GM10847 (cell line): ENCODE data around the gene CMTM7.

Source experiments
- POLR2A ChIP-seq: IDR thresholded peaks from 2 replicates; pipeline ENCODE4 v1.6.1; 2011; ENCODE audit not compliant: insufficient read length; ENCODE audit errors: extremely low read depth

Gene CMTM7, protein sequence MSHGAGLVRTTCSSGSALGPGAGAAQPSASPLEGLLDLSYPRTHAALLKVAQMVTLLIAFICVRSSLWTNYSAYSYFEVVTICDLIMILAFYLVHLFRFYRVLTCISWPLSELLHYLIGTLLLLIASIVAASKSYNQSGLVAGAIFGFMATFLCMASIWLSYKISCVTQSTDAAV

DNA sequence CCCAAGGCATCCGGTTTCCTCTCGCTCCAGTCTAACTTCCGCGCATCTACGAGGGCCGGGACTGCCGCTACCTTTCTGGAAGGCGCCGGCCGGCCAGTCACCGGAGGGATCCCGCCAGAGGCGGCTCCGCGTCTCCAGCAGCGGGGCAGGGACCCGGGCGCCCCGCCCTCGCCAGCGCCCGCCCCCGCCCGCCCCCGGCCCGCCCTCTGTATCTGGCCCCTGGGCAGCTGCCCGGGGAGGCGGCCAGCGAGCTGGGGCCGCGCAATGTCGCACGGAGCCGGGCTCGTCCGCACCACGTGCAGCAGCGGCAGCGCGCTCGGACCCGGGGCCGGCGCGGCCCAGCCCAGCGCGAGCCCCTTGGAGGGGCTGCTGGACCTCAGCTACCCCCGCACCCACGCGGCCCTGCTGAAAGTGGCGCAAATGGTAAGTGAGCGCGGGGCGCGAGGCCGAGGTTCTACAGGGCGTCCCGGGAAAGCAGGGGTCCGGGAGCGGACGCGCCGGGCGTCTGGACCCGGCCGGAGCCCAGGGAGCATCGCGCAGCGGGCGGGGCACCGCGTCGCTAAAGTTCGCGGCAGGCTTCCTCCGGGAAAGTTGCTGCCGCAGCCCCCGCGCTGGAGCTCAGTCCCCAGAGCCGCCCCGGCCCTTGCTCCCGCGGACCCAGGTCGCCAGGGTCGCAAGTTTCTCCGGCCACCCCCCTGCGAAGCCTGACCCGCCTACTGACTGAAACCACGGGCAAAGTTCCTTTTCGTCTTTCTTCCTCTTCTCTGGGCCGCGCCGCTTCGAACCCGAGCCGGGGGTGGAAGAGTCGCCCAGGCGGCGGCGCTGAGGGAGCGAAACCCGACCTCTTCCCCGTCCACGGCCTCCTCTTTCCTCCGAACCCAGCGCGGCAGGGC lies at the start of gene CMTM7:
CMTM7 (plus strand) TSS at position 211 of the 893 bp plus-strand sequence; CDS start at position 265, 54 bp downstream.
- TF ChIP-seq POLR2A: no peak

DNA sequence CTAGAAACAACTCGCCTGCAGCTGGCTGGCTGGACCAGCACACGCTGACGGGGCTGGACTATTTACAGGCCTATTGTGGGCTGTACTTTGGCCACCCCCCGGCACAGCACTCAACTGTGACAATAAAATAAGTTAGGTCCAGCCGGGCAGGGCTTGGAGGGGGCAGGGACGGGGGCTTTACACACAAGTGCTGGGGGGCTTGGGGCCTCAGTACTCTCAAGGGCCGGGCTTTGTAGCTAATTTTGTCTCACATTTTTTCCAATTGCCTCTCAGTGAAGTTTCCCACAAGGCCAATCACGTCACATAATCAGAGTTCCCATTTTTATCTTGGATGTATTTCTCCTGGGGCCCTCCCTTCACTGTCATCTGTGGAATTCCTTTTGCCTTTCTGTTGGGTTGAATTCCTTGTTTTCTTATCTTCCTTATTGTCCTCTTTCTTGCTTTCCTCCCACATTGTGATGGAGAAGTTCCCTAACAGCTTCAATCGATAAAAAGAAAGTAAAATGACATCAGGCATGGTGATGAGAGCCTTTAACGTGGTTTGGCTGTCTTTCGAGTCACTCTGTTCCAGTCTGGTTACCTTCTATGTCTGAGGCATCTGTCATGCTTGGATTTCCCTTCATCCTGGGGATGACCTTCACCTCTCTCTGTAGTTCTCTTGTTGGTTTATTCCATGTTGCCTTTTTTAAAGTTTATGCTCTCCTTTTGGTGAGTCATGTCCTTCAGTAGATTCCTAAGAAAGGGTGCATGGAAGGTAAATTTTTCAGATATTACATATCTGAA lies 44.1 kb upstream of the CMTM7 start:
- TF ChIP-seq POLR2A: no peak

DNA sequence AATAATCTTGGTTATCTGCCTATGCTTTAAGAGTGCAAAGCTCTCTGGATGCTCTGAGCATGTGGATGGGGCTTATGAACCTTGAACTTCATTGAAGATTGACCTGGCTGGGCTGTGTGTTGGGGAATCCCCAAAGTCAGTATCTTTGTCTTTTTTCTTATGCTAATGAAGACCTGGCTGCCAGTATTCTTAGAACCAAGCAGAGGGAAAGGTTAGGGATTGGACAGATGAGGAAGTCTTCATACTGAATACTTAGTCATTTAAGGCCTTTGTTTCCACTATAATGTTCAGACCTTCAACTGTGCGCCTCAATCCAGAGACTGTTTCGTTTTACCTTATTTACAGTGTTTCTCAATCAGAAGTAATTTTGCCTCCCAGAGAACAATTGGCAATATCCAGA lies 42.5 kb upstream of the CMTM7 start:
- no peak for TF ChIP-seq POLR2A

DNA sequence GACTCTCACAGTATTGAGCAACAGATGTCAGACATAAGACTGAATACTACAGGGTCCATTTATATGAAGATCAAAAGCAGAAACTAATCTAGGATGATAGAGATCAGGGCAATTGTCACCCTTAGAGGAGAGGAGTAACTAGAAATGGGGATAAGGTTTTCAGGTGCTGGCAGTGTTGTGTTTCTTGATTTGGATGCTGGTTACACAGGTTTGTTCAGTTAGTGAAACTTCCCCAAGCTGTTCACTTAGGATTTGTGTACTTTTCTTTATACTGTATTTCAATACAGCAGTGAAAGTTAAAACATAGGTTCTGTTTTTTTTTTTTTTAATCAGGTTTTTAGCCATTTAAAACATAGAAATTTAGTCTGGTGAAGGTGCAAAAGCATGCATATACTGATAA lies 39.1 kb upstream of the CMTM7 start:
- no peak for TF ChIP-seq POLR2A

DNA sequence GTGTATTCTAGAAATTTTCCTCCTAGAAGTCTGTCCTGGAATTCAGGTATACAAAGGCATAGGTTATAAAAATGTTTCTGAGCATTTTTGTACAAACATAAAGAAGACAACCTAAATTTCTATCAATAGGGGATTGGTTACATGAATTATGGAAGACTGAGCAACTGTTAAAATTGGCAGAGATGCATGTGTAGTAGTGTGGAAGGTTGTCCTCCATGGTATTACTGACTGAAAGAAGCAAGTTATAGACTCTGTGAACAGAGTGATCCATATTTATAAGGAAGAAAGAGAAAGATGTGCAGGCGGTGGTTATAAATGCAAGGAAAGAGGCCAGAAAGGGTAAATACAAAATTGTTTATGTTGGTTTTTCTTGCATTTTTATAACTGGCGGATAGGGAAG lies 38.3 kb upstream of the CMTM7 start:
- TF ChIP-seq POLR2A: no peak

DNA sequence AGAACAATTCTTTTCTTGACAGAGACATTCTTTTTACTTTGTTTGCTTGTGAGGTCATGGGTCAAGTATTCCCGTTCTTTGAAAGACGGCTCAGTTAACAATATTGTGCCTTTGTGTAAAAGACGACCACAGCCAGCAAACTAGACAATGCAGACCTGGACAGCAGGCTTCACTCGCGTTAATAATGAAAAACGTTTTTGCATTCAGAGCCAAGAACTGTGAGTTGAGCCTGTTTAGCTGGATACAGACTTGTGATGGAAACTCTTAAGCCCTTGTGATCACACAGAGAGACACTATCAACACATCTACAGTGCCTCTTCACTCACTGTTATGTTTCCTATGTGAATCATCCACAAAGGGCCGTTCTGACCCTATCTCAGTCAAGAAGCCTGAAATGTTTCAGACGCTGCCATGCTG lies 37.3 kb upstream of the CMTM7 start:
- no peak for TF ChIP-seq POLR2A

DNA sequence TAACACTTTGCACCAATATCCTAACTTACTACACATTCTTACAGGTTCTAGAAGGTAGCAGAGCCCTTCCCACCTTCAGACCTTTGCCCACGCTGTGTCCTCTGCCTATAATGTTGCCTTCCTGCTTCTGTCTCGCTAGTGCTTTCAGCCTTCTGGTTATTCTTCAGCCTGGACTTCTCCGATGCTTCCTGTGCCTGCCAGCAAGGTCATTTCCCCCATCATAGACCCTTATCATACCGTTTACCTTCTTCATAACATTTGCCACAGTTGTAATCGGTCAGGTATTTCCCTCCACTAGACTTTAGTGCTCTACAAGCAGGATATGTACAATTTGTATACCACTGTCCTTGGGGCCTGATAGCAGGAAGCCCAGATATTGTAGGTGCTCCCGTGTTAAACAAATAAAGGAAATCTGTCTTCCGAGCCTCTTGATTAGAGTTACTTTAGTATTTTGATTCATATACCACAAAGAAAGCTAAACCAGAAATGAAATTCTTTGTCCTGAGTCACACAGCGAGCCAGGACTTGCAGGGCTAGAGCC lies 35.8 kb upstream of the CMTM7 start:
- no peak for TF ChIP-seq POLR2A

DNA sequence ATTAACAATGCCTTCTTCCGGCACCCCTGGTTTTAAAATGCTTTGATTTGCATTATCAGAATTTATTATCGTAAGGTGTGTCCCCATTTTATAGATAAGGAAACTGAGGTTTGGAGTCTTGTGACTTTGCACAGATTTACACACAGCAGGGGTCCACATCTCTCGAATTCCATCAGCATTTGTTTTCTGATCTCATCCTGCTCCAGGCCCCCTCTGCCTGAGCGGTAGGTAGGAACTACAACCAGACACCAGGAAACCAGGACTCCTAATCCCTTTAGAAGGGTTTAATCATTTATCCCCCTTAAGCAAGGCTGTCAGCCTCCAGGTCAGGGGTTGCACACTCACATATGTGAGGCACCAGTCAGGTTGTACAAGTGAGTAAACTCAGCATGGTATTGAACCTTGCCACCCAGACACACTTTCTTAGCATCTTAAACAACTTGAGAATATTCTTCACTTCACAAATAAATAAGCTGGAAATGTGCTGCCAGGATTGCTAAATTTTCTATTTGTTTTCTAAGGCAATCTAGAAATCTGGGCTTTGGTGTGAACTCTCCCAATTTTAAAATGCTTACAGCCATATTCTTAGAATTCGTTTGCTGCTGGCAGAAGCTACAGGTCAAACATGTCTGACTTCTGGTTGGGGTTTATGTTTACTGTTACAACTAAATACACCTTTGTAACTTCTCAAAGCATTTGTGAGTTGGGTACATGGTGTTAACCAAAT lies 31.7 kb upstream of the CMTM7 start:
- no peak for TF ChIP-seq POLR2A

DNA sequence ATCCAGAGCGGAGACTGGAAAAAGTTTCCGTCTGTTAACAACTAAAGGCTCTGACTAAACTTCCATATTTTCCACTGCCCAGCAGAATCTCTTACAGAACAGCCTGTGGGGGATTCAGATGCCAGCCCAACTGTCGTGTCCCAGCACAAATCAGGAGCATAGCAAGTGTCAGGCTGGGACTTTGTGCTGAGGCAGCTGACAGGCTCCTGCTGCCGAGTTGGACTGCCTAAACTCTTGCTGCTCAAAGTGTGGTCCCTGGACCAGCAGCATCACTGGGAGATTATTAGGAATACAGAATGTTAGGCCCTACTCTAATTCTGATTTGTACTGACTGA lies 31.2 kb upstream of the CMTM7 start:
- no peak for TF ChIP-seq POLR2A

DNA sequence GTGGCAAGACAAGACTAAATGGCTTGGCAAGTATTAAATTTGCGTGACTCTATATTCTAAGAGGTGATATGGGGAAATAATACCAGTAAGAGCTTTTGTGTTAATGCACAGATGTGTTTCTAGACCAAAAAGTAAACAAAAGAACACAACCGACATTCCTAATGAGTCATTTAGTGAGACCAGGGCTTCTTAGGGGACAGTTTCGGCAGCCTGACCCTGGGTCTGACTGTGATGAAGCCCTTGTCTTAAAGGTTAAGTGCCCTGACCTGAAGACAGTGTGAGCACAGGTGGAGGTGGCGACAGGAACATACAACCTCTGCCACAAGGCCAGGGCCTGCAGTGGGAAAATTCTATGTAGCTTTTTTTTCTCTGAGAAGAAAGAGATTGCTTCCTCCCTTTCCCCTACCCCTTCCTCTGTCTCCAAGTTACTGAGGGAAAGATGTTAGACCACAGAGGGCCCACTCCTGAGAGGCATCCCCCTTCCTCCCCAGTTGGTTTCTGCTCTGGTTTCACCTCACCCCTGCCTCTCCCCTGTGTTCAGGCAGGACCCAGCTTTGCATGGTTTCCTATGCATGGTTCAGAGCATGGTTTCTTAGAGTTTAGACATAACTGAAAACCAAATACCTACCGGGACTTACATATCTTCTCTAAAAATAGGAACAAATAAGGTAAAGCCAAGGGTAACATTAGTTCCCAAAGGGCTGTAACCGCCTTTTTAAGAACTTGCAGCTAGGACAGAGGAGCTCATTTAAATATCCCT lies 24.8 kb upstream of the CMTM7 start:
- TF ChIP-seq POLR2A: no peak

DNA sequence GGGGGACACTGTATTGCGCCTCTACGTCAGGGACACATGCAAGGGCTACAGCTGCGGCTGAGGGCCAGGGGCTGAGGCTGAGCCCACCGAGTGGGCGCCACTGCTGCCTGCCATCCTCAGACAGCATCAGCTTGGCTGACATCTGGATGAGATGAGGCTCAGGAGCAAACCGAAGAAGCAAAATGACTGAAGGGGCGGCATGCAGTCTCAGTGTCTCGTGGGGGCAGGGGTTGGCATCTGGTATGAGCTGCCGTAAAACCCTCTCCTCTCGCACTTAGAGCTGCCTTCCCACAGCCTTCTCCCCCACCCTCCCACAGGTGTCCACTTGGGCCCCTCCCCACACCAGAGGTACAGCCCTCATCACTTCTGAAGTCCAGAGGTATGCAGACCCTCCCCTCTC lies 24.2 kb upstream of the CMTM7 start:
- TF ChIP-seq POLR2A: no peak

DNA sequence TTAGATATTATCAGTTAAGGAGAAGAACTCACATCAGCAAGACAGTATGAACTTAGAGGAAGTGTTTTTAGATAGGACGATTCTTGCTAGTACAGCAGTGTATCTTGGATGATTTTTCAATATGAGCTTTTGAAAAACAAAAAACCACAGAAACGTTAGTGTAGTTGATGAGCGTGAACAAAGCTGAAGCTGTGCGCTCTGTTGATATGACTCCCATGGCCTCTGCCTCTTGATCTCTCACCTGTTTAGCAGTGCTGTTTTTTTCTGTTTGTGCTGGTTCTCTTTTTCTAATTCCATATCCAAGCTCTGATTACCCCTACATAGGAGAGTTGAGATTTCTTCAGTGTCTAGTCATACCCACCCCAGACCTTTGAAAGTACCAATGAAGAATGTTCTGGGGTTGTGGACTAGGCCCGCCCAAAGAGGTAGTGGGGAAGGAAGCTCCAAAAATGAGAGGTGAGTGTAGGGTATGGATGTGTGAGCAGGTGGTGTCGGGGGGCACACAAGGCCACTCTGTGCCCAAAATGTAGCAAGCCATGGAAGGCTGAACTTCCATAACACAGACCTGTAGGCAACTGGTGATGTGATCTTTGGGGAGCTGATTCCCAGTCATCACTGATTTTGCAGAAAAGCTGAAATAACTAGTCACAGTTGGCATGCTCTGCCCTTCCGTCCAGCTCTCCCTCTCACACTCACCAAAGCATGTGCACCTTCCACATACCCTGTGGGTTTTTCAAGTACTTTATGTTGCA lies 20.0 kb upstream of the CMTM7 start:
- no peak for TF ChIP-seq POLR2A

DNA sequence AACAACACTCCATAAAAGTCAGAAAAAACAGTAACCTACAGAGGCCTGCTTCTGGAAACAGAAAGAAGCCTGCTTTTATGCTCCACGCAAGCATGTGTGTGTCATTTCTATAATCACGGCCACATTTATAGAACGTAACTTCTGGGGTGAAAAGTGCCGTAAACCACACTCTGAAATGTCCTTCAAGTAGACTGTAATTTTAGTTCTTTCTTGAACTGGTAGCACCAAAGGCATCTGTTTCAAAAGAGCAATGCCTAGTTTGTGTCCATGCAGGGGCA lies 19.5 kb upstream of the CMTM7 start:
- no peak for TF ChIP-seq POLR2A

DNA sequence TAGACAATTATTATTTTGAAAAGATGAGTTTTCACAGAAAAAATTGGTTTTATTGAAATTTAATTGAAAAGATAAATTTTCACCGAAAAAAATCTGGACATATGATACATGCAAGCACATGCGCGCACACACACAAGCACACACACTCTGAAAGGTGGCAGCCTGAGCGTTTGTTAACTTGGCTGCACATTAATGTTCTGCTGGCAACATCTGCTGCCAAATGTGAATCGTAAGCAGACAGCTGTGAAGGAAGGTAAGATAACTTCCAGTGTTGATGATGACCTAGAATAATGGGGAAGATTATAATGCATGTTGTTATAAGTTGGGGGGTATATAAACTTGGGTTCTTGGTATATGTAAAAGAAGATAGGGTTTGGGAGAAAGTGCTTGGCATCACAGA lies 18.4 kb upstream of the CMTM7 start:
- no peak for TF ChIP-seq POLR2A

DNA sequence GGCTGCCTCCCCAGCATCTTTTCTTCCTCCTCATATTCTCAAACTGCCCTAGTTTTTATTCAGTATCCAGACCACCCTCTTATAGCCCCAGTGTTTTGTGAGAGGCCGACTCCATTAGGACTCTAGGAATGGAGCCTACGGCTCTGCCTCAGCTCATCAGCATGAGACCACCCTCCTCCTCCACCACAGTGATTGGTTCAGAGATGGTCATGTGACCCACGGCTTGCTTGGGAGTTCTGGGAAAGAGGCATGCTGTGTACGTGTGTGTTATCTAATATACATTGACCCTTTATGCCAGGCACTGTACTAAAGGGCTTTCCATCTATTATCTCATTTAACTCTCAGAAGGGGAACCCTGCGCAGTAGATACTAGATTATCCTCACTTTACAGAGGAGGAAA lies 17.8 kb upstream of the CMTM7 start:
- TF ChIP-seq POLR2A: no peak
